ENCODE measurements around the gene BCL11A. TPM values are rescaled to one million over a fixed set of nuclear protein-coding genes. Genes with fewer than 3 reads are reported as not detected.

BCL11A gene
- total and polyA plus RNA-seq, 2 experiments from 2014 or later = 57.5 to 77.6 TPM

DNA sequence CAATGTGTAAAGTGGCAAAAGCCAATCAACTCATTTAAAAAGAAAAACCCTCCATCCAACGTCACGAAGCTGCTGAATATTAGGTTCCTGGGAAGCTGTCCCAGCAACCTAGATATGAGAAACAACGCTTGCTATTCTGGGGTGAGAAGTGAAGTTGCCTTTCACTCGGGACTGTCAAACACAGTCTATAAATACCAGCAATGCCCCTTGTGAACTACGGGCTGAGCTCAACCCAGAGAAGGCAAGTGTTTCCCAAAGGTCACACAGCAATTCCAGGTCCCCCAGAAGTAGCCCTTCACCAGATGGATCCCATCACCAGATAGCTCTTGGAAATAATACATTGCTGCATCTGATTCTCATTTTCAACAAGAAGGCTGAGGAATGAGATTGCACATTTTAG lies 67.9 kb downstream of the BCL11A start:
- no peak for TF ChIP-seq EZH2 (IDR thresholded peaks at IDR 0.05; ENCODE audit: low read depth, unreplicated experiment)
- TF ChIP-seq JUNB (IDR thresholded peaks at IDR 0.05; ENCODE audit: unreplicated experiment) = no peak
- TF ChIP-seq CREB1 (CRISPR knock-in tag; IDR thresholded peaks at IDR 0.05; ENCODE audit: low read depth) = no peak
- no peak for TF ChIP-seq ZNF114 (CRISPR knock-in tag; IDR thresholded peaks at IDR 0.05)
- TF ChIP-seq, protein P1, sequence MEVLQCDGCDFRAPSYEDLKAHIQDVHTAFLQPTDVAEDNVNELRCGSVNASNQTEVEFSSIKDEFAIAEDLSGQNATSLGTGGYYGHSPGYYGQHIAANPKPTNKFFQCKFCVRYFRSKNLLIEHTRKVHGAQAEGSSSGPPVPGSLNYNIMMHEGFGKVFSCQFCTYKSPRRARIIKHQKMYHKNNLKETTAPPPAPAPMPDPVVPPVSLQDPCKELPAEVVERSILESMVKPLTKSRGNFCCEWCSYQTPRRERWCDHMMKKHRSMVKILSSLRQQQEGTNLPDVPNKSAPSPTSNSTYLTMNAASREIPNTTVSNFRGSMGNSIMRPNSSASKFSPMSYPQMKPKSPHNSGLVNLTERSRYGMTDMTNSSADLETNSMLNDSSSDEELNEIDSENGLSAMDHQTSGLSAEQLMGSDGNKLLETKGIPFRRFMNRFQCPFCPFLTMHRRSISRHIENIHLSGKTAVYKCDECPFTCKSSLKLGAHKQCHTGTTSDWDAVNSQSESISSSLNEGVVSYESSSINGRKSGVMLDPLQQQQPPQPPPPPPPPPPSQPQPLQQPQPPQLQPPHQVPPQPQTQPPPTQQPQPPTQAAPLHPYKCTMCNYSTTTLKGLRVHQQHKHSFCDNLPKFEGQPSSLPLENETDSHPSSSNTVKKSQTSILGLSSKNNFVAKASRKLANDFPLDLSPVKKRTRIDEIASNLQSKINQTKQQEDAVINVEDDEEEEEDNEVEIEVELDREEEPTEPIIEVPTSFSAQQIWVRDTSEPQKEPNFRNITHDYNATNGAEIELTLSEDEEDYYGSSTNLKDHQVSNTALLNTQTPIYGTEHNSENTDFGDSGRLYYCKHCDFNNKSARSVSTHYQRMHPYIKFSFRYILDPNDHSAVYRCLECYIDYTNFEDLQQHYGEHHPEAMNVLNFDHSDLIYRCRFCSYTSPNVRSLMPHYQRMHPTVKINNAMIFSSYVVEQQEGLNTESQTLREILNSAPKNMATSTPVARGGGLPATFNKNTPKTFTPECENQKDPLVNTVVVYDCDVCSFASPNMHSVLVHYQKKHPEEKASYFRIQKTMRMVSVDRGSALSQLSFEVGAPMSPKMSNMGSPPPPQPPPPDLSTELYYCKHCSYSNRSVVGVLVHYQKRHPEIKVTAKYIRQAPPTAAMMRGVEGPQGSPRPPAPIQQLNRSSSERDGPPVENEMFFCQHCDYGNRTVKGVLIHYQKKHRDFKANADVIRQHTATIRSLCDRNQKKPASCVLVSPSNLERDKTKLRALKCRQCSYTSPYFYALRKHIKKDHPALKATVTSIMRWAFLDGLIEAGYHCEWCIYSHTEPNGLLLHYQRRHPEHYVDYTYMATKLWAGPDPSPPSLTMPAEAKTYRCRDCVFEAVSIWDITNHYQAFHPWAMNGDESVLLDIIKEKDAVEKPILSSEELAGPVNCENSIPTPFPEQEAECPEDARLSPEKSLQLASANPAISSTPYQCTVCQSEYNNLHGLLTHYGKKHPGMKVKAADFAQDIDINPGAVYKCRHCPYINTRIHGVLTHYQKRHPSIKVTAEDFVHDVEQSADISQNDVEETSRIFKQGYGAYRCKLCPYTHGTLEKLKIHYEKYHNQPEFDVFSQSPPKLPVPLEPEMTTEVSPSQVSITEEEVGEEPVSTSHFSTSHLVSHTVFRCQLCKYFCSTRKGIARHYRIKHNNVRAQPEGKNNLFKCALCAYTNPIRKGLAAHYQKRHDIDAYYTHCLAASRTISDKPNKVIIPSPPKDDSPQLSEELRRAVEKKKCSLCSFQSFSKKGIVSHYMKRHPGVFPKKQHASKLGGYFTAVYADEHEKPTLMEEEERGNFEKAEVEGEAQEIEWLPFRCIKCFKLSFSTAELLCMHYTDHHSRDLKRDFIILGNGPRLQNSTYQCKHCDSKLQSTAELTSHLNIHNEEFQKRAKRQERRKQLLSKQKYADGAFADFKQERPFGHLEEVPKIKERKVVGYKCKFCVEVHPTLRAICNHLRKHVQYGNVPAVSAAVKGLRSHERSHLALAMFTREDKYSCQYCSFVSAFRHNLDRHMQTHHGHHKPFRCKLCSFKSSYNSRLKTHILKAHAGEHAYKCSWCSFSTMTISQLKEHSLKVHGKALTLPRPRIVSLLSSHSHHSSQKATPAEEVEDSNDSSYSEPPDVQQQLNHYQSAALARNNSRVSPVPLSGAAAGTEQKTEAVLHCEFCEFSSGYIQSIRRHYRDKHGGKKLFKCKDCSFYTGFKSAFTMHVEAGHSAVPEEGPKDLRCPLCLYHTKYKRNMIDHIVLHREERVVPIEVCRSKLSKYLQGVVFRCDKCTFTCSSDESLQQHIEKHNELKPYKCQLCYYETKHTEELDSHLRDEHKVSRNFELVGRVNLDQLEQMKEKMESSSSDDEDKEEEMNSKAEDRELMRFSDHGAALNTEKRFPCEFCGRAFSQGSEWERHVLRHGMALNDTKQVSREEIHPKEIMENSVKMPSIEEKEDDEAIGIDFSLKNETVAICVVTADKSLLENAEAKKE (CRISPR knock-in tag; IDR thresholded peaks at IDR 0.05) = no peak
- no peak for TF ChIP-seq STAT1 (IDR thresholded peaks at IDR 0.05; ENCODE audit: unreplicated experiment)
- TF ChIP-seq, protein P2, sequence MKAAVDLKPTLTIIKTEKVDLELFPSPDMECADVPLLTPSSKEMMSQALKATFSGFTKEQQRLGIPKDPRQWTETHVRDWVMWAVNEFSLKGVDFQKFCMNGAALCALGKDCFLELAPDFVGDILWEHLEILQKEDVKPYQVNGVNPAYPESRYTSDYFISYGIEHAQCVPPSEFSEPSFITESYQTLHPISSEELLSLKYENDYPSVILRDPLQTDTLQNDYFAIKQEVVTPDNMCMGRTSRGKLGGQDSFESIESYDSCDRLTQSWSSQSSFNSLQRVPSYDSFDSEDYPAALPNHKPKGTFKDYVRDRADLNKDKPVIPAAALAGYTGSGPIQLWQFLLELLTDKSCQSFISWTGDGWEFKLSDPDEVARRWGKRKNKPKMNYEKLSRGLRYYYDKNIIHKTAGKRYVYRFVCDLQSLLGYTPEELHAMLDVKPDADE (IDR thresholded peaks at IDR 0.05) = no peak
- TF ChIP-seq EZH2phosphoT487 (IDR thresholded peaks at IDR 0.05; ENCODE audit: unreplicated experiment) = no peak
- H3K9me3 Mint-ChIP-seq = no peaks in the 10 kb centered on the region
- Histone ChIP-seq H3K27ac (ENCODE audit: low read depth) (peak overlapping the region; percentile 52; the same call in 1 of the 2 replicates), H3F3A (replicated peaks; ENCODE audit: low read depth) (no peaks in the 10 kb centered on the region), H3K4me3 (no peak overlapping the region), H3K36me3 (ENCODE audit: insufficient read depth) (peaks cover 4% of the 10 kb centered on the region; the same call in 1 of the 2 replicates), H3K9me2 (ENCODE audit: insufficient read depth) (no peaks in the 10 kb centered on the region), H2AFZ (no peak overlapping the region), H4K20me1 (replicated peaks; ENCODE audit: insufficient read depth) (peaks cover 60% of the 10 kb centered on the region), H3K79me2 (replicated peaks; ENCODE audit: insufficient read depth) (peaks cover 94% of the 10 kb centered on the region), H3K4me1 (ENCODE audit: insufficient read depth) (peaks cover 70% of the 10 kb centered on the region), H3K27me3 (ENCODE audit: insufficient read depth) (peaks cover 11% of the 10 kb centered on the region), H3K4me2 (peak overlapping the region; percentile 56)
- H3K27me3 Mint-ChIP-seq (ENCODE audit: insufficient read depth, low read depth, poor library complexity) = peaks cover 16% of the 10 kb centered on the region
- peaks cover 81% of the 10 kb centered on the region for H3K4me1 Mint-ChIP-seq
- H3K36me3 Mint-ChIP-seq (ENCODE audit: low read depth) = peaks cover 18% of the 10 kb centered on the region
- H3K4me3 Mint-ChIP-seq = no peak overlapping the region
- ATAC-seq = no peak
- H3K27ac Mint-ChIP-seq = peak overlapping the region; percentile 47
- no peak for DNase-seq (ENCODE audit: low spot score)

Measured in GM23338 (cell line).